ENCODE measurements around the gene PMS1.
"Not testable (repeated sequence)": the region's sequence is repeated elsewhere in the genome, so short reads cannot be mapped to it uniquely, and the experiment has no call there.

The PMS1 gene

GRCh38 chr2:189866296-189866695, 82.0 kb downstream of the PMS1 start:
- no peak for DNase-seq

- no peak for DNase-seq
These were observed 84.6 kb downstream of the PMS1 start for GRCh38 chr2:189868896-189869295.

GRCh38 chr2:189870381-189871085, 86.3 kb downstream of the PMS1 start:
- no peak for DNase-seq

GRCh38 chr2:189873696-189874095, 89.4 kb downstream of the PMS1 start:
- DNase-seq, result no peak

GRCh38 chr2:189874586-189875320, 90.5 kb downstream of the PMS1 start:
- no peak for DNase-seq

GRCh38 chr2:189876271-189876670, 92.0 kb downstream of the PMS1 start:
- no peak for DNase-seq

DNA sequence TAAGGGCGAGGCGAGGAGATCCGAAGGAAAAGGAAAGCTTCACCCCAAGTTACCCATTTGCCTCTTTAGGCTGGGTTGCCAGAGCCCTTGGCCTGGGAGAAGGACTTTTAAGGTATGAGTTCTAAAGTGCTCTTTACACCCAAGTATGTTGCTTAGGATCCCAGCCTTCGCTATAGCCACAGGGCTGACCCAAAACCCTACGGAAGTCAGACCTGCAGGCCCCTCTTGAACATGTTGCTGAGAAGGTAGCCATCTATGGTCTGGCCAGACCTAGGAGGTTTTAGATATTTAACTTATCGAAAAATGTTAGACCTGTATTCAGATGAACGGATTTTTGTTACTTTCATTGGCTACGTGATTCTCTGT, 95.4 kb downstream of the PMS1 start:
- no peak for DNase-seq

GRCh38 chr2:189880429-189880828, 96.2 kb downstream of the PMS1 start:
- no peak for DNase-seq

GRCh38 chr2:189880832-189881492, 96.7 kb downstream of the PMS1 start:
- no peak for DNase-seq

GRCh38 chr2:189885368-189885767, 101.1 kb downstream of the PMS1 start:
- DNase-seq, result no peak

- DNase-seq, result not testable (repeated sequence)
These were observed 108.5 kb downstream of the PMS1 start for GRCh38 chr2:189892546-189893294.

DNA sequence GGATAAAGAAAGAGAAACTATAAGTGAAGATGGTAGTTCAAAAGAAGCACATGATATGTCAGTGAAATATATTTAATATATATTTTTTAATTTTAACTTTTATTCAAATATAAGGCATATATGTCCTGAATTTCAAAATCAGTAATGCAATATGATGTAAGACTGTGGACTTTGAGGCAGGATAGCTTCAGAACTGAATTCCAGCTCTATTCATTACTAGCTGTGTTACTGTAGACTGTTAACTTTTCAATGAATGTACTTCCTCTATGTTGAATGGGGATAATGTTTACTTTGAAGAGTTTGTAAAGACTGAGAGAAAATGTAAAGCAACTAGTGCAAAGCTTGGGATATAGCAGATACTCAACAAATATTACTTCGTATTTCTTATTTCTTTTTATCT, 112.6 kb downstream of the PMS1 start:
- no peak for DNase-seq

- no peak for DNase-seq
These were observed 114.9 kb downstream of the PMS1 start for GRCh38 chr2:189899101-189899500.

DNA sequence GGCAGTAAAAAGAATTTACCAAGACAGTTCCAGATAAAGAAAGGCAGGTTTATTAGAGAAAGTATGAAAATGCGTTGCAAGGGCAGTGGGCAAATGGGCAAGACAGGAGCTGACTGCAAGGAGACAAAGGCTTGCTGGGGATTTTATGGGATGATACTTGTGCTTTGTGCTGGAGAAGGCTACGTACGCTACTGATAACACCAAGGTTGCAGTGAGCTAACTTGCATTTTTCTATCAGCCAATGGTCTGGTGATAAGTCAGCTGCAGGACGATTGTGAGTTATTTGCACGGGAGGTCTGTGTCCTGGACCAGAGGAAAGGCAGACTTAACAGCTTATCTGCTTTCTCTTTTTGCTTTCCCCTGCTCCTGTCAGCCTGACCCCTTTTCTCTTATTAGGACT, 116.5 kb downstream of the PMS1 start:
- DNase-seq, result no peak

DNA sequence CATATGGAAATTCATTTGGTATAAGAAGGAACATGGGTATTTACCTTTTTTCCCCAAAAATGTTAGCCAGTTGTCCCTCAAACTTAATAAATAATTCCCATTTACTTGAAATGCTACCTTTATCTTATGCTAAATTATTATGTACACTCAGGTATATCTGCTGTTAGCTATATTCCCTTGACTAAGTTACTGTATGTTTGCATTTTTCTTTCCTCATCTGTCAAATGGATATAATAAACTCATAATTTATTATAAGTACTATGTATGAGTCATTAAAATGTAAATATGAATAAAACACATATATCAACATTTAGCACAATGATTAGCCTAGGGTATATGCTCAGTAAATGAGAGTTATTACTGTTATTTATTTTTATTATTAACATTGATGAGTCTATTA, 117.4 kb downstream of the PMS1 start:
- no peak for DNase-seq

DNA sequence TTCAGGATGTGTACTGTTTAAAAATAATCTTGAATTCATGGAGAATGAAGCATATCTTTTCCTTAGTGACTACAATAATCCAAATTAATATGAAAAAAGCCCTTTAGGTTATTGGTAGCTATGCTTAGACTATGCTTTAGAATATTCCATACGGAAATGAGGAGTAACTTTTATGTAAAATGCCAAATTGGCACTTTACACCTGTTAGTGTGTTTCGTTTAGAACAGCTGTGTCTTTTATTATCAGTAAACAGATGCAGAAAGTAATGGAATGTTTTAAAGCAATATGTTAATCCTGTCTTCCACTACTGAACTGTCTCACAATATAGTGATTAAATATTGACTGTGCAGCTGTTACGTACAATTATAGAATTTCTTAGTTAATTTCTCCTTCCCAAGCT, 129.6 kb downstream of the PMS1 start:
- no peak for DNase-seq

DNA sequence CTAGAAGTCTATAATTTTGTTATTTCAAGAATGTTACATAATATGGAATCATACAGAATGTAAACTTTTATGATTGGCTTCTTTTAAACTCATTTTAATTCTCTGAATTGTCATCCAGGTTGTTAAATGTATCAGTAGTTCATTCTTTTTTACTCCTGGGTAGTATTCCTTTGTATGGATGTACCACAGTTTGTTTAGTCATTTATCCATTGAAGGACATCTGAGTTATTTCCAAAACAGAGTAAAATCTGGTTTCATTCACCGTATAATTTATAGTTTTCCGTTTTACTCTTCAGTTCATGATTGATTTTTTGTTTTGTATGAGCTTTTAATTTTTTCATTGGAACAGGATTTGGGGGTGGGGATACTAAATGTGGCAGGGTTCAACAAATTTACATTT, 132.4 kb downstream of the PMS1 start:
- no peak for DNase-seq
